Jurkat, Clone E6-1 (cell line): ENCODE measurements around the gene MAG.

Experiments used
- DNase-seq: peaks from one replicate; pipeline ENCODE4 v3.0.0-alpha.2; 2011; ENCODE audit warnings: low read depth, low spot score
- H3K4me3 ChIP-seq: 2 replicates; pipeline ENCODE4 v1.5.1; 2011; ENCODE audit warnings: mild to moderate bottlenecking, low read length, control low read depth, moderate library complexity

The MAG gene

DNA sequence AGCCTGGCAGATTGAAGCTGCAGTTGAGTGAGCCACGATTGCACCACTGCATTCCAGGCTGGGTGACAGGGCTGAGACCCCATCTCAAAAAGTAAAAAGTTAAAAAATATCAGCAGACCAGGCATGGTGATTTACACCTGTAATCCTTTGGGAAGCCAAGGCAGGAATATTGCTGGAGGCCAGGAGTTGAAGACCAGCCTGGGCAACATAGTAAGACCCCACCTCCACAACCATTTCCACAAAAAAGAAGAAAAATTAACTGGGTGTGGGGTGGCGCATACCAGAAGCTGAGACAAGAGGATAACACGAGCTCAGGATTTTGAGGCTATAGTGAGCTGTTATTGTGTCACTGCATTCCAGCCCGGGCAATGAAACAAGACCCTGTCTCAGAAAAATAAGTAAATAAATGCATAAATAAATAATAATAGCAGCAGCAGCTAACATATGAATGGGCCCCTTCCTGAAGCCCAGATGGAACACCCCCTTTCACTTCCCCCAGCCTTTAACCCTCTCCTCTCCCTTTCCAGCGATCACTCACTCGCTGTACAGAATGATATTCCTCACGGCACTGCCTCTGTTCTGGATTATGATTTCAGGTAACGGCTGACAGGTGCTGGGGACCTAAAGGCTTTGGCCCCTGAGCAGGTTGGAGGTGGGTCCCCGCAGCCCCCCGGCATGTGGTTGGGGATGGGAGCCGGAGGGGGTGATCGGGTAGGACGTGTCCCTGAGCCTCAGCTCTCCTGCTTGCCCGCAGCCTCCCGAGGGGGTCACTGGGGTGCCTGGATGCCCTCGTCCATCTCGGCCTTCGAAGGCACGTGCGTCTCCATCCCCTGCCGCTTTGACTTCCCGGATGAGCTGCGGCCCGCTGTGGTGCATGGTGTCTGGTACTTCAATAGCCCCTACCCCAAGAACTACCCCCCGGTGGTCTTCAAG is 3.2 kb downstream of the MAG start:
- no peak overlapping the region for H3K4me3 ChIP-seq
- DNase-seq, result no peak

GRCh38 chr19:35295792-35296462 is 4.0 kb downstream of the MAG start:
- no peak overlapping the region for H3K4me3 ChIP-seq
- DNase-seq, result peak; percentile 50

DNA sequence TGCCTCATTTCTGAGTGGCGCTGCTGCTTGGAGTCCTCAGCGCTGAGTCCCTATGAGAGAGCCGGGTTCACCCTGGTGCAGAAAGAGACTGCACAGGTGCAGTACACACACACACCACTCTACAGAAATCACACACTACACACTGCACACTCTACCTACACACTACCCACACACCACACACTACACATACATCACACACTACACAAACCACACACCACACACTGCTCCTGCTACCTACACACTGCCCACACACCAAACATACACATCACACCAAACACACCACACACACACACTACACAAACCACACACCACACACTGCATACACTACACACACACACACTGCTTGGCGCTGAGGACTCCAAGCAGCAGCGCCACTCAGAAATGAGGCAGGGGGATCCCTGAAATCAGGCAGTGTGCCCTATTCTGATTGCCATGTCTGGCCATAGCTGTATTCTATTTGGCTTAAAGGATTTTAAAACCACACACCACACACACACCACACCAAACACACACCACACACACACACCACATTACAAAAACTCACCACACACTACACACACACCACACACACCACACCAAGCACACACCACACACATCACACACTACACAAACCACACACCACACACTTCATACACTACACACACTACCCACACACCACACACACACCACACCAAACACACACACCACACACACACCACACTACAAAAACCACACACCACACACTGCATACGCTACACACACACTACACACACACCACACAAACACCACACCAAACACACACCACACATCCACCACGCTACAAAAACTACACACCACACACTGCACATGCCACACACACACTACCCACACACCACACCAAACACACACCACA is 4.9 kb downstream of the MAG start:
- H3K4me3 ChIP-seq, result no peak overlapping the region
- no peak for DNase-seq

DNA sequence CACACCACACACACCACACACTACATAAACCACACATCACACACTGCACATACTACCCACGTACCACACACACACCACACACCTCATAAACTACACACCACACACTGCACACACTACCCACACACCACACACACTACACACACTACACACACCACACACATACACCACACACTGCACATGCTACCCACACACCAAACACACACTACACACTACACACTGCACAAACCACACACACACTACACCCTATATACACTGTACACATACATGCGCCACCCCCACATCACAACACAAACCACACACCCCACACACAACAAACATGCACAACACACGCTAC is 5.5 kb downstream of the MAG start:
- DNase-seq, result no peak
- no peak overlapping the region for H3K4me3 ChIP-seq

DNA sequence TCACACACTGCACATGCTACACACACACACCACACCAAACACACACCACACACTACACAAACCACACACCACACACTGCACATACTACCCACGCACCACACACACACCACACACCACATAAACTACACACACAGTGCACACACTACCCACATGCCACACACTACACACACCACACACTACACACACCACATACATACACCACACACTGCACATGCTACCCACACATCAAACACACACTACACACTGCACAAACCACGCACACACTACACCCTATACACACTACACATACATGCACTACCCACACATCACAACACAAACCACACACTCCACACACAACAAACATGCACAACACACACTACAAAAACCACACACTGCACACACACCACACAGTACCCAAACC is 6.0 kb downstream of the MAG start:
- DNase-seq, result no peak
- H3K4me3 ChIP-seq, result no peak overlapping the region

- no peak overlapping the region for H3K4me3 ChIP-seq
- no peak for DNase-seq
Measured at GRCh38 chr19:35298561-35298972, 6.6 kb downstream of the MAG start.

GRCh38 chr19:35299523-35300338 is 7.8 kb downstream of the MAG start:
- DNase-seq, result no peak
- no peak overlapping the region for H3K4me3 ChIP-seq

DNA sequence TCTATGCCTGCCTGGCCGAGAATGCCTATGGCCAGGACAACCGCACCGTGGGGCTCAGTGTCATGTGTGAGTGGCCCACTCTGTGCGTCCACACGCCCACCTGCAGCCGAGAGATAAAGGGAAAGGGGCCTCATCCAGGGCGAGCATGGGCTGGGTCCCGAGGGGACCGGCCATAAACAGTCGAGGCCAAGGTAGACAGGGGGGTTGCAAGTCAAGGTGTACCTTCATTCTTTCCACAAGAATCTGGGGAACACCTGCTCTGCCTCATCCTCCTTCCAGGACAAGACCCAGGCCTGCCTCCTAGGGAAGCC is 8.3 kb downstream of the MAG start:
- DNase-seq, result no peak
- H3K4me3 ChIP-seq, result no peak overlapping the region

GRCh38 chr19:35301961-35302360 is 10.0 kb downstream of the MAG start:
- no peak for DNase-seq
- no peak overlapping the region for H3K4me3 ChIP-seq

DNA sequence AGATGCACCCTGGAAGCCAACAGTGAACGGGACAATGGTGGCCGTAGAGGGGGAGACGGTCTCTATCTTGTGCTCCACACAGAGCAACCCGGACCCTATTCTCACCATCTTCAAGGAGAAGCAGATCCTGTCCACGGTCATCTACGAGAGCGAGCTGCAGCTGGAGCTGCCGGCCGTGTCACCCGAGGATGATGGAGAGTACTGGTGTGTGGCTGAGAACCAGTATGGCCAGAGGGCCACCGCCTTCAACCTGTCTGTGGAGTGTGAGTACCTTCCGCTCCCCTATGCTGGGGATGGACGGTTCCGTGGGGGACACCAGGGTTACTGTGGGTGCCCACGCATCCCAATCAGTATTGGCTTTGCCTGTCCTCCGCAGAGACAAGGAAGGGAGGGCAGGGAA is 10.5 kb downstream of the MAG start:
- DNase-seq, result no peak
- no peak overlapping the region for H3K4me3 ChIP-seq

- no peak for DNase-seq
Measured at GRCh38 chr19:35303357-35303915, 11.5 kb downstream of the MAG start.

DNA sequence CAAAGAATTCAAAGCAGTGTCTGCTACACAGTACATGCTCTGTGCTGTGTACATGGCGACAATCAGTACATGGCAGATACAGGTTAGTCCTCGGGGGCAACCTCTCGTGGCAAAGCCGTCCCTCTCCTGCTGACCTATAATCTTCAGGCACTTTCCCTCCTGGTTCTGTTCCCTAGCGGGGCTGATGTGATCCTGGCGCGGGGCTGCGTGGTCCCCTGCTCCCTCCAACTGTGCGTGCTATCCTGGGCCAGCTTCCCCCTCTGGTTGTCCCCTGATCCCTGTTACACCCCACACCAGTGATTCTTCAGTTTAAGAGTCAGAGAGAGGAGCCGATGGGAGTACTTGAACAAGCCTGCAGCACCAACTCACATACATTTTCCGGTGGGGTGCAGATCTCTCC is 12.1 kb downstream of the MAG start:
- no peak for DNase-seq
- no peak overlapping the region for H3K4me3 ChIP-seq

More at GRCh38 chr19:35303357-35303915, 11.5 kb downstream of the MAG start:
- no peak overlapping the region for H3K4me3 ChIP-seq

GRCh38 chr19:35305181-35305580 is 13.2 kb downstream of the MAG start:
- H3K4me3 ChIP-seq, result no peak overlapping the region
- DNase-seq, result no peak

DNA sequence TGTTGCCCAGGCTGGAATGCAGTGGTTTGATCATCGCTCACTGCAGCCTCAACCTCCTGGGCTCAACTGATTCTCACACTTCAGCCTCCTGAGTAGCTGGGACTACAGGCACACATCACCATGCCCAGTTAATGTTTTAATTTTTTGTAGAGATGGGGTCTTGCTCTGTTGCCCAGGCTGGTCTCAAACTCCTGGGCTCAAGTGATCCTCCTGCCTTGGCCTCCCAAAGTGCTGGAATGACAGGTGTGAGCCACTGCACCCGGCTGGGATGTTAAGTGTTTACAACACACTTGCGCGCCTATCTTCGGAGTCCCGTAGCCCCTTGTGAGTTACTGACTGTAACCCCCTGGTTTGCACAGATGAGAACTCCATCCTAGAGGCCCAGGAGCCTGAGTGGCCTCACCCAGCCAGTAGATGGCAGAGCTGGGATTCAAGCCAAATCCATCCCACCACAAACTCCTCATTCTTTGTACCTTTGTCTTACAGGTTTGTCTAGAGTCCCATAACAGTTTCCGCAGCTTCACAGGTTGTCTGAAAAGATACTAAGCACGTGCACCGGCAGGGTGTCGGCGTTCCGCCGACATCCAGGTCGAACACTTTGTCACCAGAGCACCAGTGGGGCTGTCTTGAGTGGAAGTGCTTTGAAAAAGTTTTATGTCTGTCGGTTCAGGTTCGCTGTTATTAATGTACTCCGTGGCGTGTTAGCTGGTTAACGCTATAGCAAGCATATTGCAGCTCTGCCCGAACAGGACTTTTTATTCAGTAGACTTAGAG is 14.7 kb downstream of the MAG start:
- no peak overlapping the region for H3K4me3 ChIP-seq
- no peak for DNase-seq

DNA sequence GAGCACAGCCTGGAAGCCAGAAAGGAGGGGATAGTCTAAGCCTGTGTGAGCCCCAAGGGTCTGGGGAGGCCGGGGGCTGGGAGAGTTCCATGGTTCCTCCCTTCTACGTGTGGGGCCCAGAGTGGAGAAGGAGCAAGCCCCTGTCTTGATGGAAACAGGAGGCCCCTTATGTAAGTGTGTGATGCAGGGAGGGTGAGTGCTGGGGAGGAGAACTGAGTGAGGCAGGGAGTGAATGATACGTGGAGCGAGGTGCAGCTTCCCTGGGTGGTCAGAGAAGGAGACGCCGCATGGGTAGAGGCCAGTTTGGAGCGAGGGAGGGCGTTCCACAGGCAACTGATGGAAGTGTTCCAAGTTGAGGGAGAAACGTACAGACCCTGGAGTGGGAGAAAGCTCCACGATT is 16.0 kb downstream of the MAG start:
- DNase-seq, result no peak
- no peak overlapping the region for H3K4me3 ChIP-seq

DNA sequence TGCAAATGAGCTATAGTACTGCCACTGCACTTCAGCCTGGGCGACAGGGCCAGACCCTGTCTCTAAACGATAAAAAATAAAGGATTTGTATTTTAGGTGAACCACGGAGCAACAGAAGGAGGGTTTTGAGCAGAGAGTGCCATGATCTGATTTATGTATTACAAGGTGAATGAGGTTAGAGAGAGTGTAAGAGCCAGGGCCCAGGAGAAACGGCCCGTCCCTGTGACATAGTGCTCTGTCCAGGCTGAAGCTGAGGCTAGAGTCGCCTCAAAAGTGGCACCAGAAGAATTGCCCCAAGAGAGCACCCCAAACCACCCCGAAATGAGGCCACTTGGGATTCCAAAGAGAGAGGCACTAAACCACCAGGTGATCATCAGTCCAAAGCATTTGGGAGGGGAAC is 16.9 kb downstream of the MAG start:
- no peak overlapping the region for H3K4me3 ChIP-seq
- no peak for DNase-seq

DNA sequence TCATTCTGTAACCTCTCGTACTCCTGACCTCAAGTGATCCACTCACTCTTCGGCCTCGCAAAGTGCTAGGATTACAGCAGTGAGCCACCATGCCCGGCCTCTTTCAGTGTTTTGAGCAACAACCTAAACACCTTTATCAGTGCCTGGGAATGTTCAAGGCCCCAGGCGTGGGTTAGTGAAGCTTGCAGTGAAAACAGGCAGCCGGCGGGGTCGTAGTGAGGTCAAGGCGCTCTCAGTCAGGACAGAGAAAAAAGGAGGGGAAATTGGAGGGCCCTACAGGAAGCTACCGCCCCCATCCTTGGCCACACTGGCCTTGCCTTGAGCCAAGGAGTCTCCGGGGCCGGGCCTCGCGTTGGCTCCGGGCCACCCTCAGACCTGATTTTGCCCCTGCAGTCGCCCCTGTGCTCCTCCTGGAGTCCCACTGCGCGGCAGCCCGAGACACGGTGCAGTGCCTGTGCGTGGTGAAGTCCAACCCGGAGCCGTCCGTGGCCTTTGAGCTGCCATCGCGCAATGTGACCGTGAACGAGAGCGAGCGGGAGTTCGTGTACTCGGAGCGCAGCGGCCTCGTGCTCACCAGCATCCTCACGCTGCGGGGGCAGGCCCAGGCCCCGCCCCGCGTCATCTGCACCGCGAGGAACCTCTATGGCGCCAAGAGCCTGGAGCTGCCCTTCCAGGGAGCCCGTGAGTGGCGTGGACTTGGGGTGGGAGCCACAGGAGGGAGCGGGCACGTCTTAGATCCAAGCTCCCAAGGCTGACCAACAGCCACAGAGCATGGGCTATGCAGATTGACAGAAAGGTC is 17.7 kb downstream of the MAG start:
- DNase-seq, result no peak
- no peak overlapping the region for H3K4me3 ChIP-seq
